Measurements from ENCODE around the gene STEAP4.

The STEAP4 gene

DNA sequence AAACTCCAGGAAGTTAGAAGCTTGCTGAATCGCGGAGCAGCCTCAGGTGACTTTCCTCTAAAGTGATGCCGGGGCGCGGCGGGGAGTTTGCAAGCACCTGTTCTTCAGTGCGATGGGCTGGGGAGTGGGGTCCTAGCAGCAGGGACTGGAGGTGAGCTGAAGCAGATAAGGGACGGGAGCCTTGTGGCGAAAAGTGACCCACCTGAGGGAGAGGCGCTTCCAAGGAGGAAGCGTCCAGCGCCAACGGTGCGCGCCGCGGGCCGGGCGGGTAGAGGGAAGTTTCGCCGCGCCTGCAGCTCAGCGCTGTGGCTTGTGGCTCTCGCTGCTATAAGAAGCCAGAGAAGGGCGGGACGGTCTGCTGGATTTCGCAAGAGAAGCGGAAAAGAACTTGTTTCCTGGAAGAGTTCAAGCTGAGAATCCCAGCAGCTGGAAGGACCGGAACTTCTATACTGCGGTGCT is at the start of gene STEAP4:
Gene STEAP4, minus strand, starts transcription at position 305 of the 459 bp plus-strand sequence. CDS start 22,625 bp downstream, outside the sequence.
- peak; percentile 43 for DNase-seq

- no peak for DNase-seq
Measured at GRCh38 chr7:88355011-88355410, 48.3 kb upstream of the STEAP4 start.

DNA sequence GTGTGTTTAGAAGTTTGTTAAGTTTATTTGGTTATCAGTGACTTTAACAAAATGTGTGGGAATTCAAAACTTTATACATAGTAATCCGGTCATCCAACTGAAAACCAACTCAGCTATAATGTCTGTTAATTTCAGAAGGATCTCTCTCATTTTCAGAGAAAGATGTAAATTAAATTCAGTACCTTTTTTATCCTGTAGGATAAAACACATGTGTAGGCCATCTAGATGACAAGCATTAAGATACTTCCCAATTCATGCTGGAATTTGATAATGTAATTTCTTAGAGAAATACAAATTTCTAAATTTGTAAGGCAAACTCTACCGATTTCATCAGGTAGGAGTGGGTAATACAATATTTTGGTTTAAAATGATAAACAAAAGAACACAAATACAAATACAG is 43.4 kb upstream of the STEAP4 start:
- no peak for DNase-seq

- DNase-seq, result peak; percentile 24
Measured at GRCh38 chr7:88347517-88347916, 40.8 kb upstream of the STEAP4 start.

DNA sequence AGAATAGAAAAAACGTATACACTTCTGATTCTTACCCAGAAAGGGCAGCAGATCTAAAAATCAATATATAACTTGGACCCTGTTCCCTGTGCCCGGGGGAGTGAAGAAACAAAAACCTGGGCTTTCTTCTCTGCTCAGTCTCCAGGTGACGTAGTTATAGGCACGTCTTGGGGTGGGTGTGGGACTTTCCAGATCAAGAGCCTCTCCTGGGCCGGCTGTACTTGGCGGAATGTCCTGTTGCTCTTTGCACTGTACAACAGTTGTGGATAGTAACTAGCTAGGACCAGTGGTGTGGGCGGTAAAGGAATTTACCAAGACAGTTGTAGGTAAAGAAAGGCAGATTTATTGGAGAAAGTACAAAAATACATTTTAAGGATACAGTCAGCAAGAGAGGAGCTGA is 40.4 kb upstream of the STEAP4 start:
- DNase-seq, result no peak

GRCh38 chr7:88346357-88346756 is 39.7 kb upstream of the STEAP4 start:
- DNase-seq, result no peak

GRCh38 chr7:88344956-88345832 is 38.5 kb upstream of the STEAP4 start:
- DNase-seq, result peak; percentile 80

DNA sequence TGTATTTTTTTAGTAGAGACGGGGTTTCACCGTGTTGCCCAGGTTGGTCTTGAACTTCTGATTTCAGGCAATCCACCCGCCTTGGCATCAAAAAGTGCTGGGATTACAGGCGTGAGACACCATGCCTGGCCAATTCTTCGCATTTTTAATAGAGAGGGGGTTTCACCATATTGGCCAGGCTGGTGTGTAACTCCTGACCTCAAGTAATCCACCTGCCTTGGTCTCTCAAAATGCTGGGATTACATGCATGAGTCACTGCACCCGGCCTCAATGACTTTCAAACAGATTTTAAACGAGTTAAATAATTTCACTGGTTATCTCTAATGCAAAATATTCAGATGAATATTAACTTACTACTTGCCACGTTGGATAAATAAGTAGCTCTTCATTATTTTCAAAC is 37.6 kb upstream of the STEAP4 start:
- no peak for DNase-seq

- no peak for DNase-seq
Measured at GRCh38 chr7:88339195-88339922, 32.7 kb upstream of the STEAP4 start.

GRCh38 chr7:88338503-88338902 is 31.8 kb upstream of the STEAP4 start:
- DNase-seq, result no peak

DNA sequence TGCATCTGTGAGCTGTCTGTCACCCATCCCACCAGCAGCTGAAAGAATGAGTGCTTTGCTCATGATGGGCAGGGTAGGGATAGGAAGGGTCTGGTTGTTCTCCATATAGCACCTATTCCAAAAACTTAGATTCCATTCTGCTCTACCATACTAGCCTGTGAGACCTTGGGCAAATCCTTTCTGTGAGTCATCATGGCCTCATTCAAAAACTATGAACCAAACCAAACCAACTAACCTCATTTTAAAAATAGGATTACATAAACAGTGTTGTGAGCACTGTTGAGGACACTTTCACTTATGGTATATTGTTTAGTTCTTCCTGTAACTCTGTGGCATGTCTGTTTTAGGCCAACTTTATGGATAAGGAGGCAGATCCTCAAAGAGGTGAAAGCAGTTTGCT is 30.9 kb upstream of the STEAP4 start:
- DNase-seq, result no peak

- no peak for DNase-seq
Measured at GRCh38 chr7:88331322-88331721, 24.6 kb upstream of the STEAP4 start.

DNA sequence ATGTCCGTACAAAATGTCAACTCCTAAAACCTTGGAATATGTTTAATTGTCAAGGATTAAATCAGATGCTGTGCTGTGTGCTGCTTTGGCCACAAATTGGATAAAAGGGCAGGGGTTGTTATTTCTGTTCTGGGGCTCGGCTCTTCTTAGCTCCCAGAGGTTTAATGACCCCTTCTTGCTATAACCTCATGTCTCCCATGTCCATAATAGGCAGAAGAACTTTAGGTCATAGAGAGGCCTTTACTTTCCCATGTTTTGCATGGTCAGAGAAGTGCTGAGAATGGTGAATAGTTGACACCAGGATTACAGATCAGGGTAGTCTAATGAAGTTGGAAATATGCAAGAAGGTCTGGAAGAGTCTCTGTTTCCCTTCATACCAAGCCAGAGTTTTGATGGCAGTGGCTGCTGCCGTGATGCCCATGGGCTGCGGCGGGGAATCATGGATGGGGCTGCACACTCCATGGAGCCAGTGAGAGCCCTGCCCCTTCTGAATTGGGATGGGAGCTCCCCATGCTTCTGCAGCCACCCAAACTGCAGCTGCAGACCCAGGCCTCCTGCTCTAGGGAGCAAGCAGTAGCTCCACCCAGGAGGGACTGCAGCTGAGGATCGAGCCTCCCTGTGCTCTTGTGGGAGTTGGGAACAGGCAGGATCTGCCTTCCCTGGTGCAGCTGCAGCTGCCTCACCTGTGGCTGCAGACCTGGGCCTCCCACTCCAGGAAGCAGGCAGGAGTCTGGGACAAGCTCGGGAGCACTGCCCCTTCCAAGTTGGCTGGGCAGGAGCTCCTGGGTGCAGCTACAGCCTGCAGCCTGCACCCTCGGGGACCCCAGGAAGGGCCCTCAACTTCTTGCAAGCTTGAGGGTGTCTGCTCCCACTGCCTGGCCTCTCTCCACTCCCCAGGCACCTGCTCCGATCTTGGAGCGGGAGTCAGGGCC is 23.1 kb upstream of the STEAP4 start:
- no peak for DNase-seq

DNA sequence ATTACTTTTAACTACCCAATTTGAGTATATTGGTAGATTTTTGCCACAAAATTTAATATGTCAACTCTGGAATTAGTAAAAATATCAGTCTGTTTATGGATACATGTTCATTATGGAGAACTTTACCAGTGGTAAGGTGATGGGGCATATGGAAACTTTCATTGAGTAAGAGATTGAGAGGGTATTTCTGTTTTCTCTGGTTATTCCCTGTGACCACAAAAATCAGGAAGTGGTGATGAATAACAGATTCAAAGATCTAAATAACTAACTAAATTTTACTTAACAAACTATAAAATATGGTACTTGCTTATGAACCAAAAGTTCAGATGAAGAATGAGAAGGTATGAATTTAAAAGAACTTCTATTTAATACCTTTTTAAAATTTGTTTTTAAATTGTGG is 22.1 kb upstream of the STEAP4 start:
- DNase-seq, result no peak

DNA sequence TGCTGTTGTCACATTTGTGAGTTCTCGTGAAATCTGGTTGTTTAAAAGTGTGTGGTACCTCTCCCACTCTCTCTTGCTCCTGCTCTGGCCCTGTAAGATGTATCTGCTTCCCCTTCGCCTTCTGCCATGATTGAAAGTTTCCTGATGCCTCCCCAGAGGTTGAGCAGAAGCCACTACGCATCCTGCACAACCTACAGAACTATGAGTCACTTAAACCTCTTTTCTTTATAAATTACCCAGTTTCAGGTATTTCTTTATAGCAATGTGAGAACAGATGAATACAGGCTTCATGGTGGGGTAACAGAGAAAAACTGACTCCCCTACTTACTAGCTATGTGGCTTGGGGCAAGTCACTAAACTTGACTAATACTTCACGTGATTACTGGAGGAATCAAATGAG is 18.0 kb upstream of the STEAP4 start:
- no peak for DNase-seq

DNA sequence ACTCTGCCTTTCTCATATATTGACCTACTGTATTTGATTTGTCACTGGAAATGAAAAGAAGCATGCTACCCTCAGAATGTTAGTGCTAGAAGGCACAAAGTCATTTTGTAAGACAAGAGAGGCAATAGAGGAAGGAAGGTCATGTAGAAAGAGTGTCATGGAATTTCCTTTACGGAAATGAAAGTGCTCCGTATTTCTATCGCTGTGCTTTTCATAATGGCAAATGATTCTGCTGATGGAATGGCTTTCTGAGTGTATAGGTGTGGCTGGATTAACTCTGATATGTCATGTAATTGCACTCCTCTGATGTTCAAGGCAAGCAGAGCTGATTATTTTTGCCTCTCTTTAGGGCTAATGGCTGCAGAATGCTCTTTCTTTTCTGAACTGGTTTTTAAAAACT is 15.5 kb upstream of the STEAP4 start:
- no peak for DNase-seq

- DNase-seq, result no peak
Measured at GRCh38 chr7:88321694-88322093, 15.0 kb upstream of the STEAP4 start.

DNA sequence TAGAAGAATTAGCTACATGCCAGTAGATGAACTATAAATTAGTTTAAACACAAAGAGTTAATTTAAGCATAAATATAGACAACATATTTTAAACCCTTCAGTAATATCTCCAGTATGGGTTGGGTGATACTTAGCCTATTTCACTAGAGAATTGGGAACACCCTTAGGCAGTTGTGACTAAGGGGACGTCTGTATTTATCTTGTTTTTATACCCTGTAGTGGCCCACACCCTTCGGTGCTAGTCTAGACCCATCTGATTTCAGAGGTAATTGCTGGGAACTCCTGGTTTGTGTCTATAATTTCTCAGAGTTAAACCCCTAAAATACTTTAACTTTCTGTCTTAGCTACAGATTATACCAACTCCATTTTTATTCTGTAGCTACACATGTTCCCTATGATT is 11.5 kb upstream of the STEAP4 start:
- DNase-seq, result no peak

GRCh38 chr7:88317422-88317821 is 10.7 kb upstream of the STEAP4 start:
- no peak for DNase-seq

DNA sequence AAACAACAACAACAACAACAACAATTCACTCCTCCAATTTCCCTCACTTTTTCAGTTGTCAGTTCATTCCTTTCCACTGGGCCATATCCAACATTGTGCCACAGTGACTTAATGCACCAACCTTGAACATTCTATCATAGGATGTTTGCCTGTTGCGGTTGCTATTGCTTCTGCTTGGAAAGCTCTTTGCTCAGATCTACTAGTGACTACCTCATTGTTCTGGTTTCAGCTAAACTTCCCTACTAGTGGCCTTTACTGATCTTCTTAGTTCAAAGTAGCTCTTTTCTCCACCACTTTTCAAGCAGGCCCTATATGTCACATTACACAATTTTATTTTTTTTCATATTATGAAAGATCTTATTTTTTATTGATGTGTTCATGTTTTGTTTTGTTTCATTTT is 9.8 kb upstream of the STEAP4 start:
- DNase-seq, result no peak

GRCh38 chr7:88315522-88315921 is 8.8 kb upstream of the STEAP4 start:
- no peak for DNase-seq

DNA sequence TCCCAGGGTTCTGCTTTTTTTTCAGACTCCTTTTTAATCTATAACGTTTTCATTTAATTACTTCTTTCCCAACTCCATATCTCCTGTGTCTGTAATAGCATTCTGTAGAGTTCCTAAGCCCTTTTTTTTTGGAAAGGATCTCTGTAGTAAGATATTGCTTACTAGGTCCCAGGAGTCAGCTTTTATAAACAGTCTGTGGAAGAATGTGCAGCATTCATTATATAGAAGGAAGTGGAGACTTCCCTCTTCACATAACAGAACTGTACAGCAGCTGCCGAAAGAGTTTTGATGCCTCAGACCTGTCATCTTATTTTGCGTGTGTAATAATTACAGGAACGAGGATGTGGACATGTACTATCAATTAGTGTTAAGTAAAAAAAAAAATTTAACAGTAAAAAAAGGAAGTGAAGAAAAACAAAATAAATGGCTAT is 7.4 kb upstream of the STEAP4 start:
- no peak for DNase-seq

DNA sequence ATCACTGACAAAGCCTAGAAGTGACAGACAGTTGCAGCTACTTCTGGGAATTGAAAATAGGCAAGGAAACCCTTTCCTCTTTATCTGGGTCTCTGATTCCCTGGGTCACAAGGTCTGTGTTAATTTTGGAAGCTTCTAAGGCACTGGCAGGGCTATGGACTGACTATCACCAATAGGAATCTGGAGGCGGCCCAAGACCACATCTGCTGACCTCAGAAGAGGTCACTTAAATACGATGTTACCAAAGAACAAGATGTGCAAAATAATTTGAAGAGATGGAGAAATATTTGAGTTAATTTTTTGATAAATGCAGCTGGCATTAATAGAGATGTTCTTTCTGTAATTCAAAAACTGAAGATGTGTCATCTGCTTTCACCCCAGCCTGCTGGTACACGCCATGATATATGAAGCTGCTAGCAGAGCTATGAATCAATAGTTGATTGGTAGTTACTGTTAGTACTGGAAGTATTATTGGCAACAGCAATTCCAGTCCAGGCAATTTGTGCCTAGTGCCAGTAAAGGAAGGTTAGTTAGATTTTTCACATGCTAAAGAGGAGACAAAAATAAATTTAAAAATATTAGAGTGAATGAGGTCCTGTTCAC is 5.5 kb upstream of the STEAP4 start:
- DNase-seq, result no peak
